ENCODE measurements around the gene ZSWIM7.
"Not testable (repeated sequence)": the region's sequence is repeated elsewhere in the genome, so short reads cannot be mapped to it uniquely, and the experiment has no call there.

Gene ZSWIM7

DNA sequence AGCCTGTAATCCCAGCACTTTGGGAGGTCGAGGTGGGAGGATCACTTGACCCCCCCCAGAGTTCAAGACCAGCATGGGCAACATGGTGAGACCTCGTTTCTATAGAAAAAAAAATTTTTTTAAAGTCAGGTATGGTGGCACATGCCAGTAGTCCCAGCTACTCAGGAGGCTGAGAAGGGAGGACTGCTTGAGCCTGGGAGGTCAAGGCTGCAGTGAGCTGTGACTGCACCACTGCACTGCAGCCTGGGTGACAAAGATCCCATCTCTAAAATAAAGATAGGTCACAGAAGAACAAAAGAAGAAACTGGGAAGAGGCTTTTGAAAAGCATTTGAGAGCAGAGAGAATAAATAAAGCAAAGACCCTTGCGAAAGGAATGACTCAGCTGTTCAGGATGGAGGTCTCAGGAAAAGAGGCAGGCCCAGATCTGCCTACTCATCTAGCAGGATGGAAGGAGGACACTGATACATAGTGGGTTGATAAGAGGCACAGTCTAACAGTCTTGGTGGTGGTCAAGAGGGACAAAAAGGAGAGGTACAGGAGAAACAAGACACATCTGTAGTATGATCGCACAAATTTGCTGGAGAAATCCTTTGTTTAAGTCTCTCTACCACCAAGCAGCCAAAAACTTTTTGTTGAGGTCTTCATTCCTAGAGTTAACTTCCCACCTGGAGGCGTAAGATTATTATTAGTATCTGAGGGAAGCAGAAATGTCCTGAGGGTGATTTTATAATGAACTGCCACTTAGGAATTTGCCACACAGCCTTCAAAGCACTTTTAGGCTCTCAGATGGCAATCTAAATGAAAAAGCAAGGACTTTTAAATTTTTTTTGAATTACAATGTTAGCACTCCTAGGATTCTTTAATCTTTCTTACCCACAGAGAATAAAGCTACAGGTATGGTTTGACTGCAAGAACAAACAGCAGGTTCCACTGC is 17.6 kb downstream of the ZSWIM7 start:
- Histone ChIP-seq H3K9ac (ENCODE audit: low read length) (no peak overlapping the region), H3K4me3 (ENCODE audit: low read length) (no peak overlapping the region), H3K4me1 (ENCODE audit: control insufficient read depth, insufficient read depth, low read length) (no peaks in the 10 kb centered on the region), H3K9me3 (ENCODE audit: control insufficient read depth, low read length) (no peaks in the 10 kb centered on the region), H3K36me3 (ENCODE audit: control insufficient read depth, insufficient read depth, low read length) (no peaks in the 10 kb centered on the region), H3K27me3 (ENCODE audit: control insufficient read depth, insufficient read depth, low read length) (no peaks in the 10 kb centered on the region)

DNA sequence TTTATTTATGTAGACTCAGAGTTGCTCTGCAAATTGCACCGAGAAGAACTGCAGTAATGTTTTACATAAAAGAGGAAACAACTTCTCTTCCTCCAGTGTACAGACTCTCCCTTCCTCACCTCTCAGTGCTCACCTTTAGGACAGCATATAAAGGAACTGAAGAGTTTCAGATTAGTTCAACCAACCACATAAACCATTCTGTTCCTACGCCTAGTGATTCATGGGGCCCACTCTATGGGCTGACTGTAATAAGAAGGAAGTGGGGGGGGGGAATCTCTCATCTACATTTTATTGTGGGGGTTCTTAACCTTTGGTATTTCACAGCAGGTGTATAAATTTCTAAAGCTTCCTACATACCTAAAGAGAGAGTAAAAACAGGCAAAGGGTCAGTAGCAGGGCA is 18.3 kb downstream of the ZSWIM7 start:
- Histone ChIP-seq H3K9ac (ENCODE audit: low read length) (no peak overlapping the region), H3K4me1 (ENCODE audit: control insufficient read depth, insufficient read depth, low read length) (no peaks in the 10 kb centered on the region), H3K36me3 (ENCODE audit: control insufficient read depth, insufficient read depth, low read length) (no peaks in the 10 kb centered on the region)

DNA sequence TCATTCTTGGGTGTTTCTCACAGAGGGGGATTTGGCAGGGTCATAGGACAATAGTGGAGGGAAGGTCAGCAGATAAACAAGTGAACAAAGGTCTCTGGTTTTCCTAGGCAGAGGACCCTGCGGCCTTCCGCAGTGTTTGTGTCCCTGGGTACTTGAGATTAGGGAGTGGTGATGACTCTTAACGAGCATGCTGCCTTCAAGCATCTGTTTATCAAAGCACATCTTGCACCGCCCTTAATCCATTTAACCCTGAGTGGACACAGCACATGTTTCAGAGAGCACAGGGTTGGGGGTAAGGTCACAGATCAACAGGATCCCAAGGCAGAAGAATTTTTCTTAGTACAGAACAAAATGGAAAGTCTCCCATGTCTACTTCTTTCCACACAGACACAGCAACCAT is 20.5 kb downstream of the ZSWIM7 start:
- H3K9me3 ChIP-seq (ENCODE audit: control insufficient read depth, low read length); H3K4me3 ChIP-seq (ENCODE audit: low read length); H3K36me3 ChIP-seq (ENCODE audit: control insufficient read depth, insufficient read depth, low read length); H3K4me1 ChIP-seq (ENCODE audit: control insufficient read depth, insufficient read depth, low read length); H3K27me3 ChIP-seq (ENCODE audit: control insufficient read depth, insufficient read depth, low read length); H3K9ac ChIP-seq (ENCODE audit: low read length): not testable (repeated sequence)

More for the DNA sequence above, 18.3 kb downstream of the ZSWIM7 start:
- H3K9me3 ChIP-seq (ENCODE audit: control insufficient read depth, low read length): no peaks in the 10 kb centered on the region
- no peak overlapping the region for H3K4me3 ChIP-seq (ENCODE audit: low read length)
- no peaks in the 10 kb centered on the region for H3K27me3 ChIP-seq (ENCODE audit: control insufficient read depth, insufficient read depth, low read length)

DNA sequence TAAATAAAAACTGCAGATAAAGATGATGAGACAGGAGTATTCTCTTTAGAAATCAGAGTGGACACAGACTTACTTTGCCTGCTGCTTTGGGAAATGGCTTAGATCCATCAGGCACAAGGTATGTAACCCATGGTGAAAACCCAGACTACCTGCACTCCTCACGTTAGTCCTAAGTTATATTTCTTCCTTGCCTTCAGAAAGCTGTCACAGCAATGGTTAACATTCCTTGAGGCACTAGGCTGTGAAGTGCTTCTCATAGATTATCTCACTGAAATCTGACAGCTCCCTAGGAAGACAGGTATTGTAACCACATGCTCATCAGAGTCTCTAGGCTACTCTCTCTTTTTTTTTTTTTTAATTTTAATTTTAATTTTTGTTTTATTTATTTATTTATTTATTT is 20.9 kb downstream of the ZSWIM7 start:
- Histone ChIP-seq H3K27me3 (ENCODE audit: control insufficient read depth, insufficient read depth, low read length) (no peaks in the 10 kb centered on the region), H3K9ac (ENCODE audit: low read length) (no peak overlapping the region), H3K36me3 (ENCODE audit: control insufficient read depth, insufficient read depth, low read length) (no peaks in the 10 kb centered on the region), H3K4me1 (ENCODE audit: control insufficient read depth, insufficient read depth, low read length) (no peaks in the 10 kb centered on the region), H3K9me3 (ENCODE audit: control insufficient read depth, low read length) (no peaks in the 10 kb centered on the region), H3K4me3 (ENCODE audit: low read length) (no peak overlapping the region)

DNA sequence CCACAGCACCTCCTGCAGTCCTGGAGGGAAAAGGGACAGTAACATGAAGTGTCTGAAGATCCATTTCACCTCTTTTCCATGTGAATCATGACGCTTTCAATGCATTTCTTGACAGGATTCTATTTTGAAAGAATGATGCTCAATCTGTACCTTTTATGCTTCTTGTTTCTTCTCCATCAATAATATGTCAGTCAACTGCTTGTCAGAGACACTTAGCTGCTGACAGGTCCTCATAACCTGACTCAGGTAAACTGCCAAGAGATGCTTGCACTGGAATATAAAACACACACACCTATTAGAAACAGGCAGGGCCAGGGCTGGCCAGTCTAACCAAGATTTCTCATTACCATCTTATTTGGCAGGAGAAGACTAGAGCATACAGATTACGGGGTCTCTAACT is 21.6 kb downstream of the ZSWIM7 start:
- no peaks in the 10 kb centered on the region for H3K9me3 ChIP-seq (ENCODE audit: control insufficient read depth, low read length)

DNA sequence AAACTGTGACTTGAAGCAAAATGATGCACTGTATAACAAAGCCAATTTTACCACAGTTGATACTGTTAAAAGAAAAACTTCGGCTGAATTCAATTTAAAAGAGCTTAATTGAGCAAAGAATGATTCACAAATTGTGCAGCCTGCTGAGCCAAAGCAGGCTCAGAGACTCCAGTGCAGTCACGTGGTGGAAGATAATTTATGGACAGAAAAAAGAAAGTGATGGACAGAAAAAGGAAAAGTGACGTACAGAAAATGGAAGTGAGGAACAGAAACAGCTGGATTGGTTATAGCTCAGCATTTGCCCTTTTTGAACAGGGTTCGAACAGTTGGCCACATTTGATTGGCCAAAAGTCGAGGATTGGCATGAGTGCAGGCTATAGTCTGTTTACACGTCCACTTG is 25.7 kb downstream of the ZSWIM7 start:
- H3K9me3 ChIP-seq (ENCODE audit: control insufficient read depth, low read length): no peaks in the 10 kb centered on the region
- no peaks in the 10 kb centered on the region for H3K27me3 ChIP-seq (ENCODE audit: control insufficient read depth, insufficient read depth, low read length)
- no peak overlapping the region for H3K9ac ChIP-seq (ENCODE audit: low read length)
- no peaks in the 10 kb centered on the region for H3K4me1 ChIP-seq (ENCODE audit: control insufficient read depth, insufficient read depth, low read length)
- no peaks in the 10 kb centered on the region for H3K36me3 ChIP-seq (ENCODE audit: control insufficient read depth, insufficient read depth, low read length)
- H3K4me3 ChIP-seq (ENCODE audit: low read length): no peak overlapping the region

More for the DNA sequence above, 21.6 kb downstream of the ZSWIM7 start:
- no peaks in the 10 kb centered on the region for H3K36me3 ChIP-seq (ENCODE audit: control insufficient read depth, insufficient read depth, low read length)
- H3K27me3 ChIP-seq (ENCODE audit: control insufficient read depth, insufficient read depth, low read length): no peaks in the 10 kb centered on the region
- H3K4me3 ChIP-seq (ENCODE audit: low read length): no peak overlapping the region
- no peak overlapping the region for H3K9ac ChIP-seq (ENCODE audit: low read length)
- H3K4me1 ChIP-seq (ENCODE audit: control insufficient read depth, insufficient read depth, low read length): no peaks in the 10 kb centered on the region

DNA sequence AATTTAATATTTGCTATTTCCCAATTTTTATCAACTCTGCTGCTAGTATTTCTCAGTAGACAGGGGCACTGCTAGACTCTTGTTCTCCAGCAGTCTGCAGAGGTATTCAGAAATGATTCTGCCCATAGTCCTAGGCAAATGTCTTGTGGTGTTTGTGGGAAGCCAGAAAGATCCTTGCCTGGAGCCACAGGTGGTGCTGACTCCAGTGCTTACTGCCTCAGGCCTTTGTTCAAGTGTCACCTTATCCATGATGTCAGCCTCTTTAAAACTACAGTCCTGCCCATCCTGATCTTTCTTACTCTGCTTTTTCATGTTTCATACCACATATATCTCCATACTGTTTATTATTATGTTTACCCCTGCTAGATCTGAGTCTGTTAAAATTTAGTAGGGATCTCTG is 26.5 kb downstream of the ZSWIM7 start:
- H3K36me3 ChIP-seq (ENCODE audit: control insufficient read depth, insufficient read depth, low read length): no peaks in the 10 kb centered on the region
- no peak overlapping the region for H3K4me3 ChIP-seq (ENCODE audit: low read length)
- H3K9me3 ChIP-seq (ENCODE audit: control insufficient read depth, low read length): no peaks in the 10 kb centered on the region
- H3K27me3 ChIP-seq (ENCODE audit: control insufficient read depth, insufficient read depth, low read length): no peaks in the 10 kb centered on the region
- H3K4me1 ChIP-seq (ENCODE audit: control insufficient read depth, insufficient read depth, low read length): no peaks in the 10 kb centered on the region
- no peak overlapping the region for H3K9ac ChIP-seq (ENCODE audit: low read length)

DNA sequence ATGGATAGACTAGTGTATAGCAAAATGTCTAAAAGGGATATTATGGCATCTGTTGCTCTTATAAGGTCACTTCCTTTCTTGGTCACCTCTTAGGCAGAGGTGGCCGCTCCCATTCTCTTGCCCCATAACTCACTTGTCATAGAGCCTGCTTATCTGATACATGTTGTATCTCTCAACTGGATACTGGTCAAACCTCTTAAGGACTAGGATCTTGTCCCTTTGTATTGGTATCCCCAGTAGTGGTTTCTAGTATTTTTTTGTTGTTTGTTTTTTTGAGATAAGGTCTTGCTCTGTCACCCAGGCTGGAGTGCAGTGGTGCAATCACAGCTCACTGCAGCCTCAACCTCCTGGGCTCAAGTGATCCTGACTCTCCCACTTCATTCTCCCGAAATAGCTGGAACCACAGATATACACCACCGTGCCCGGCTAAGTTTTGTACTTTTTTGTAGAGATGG is 27.0 kb downstream of the ZSWIM7 start:
- Histone ChIP-seq H3K27me3 (ENCODE audit: control insufficient read depth, insufficient read depth, low read length) (no peaks in the 10 kb centered on the region), H3K36me3 (ENCODE audit: control insufficient read depth, insufficient read depth, low read length) (no peaks in the 10 kb centered on the region), H3K4me3 (ENCODE audit: low read length) (no peak overlapping the region), H3K4me1 (ENCODE audit: control insufficient read depth, insufficient read depth, low read length) (peaks cover under 1% of the 10 kb centered on the region), H3K9me3 (ENCODE audit: control insufficient read depth, low read length) (no peaks in the 10 kb centered on the region), H3K9ac (ENCODE audit: low read length) (no peak overlapping the region)

DNA sequence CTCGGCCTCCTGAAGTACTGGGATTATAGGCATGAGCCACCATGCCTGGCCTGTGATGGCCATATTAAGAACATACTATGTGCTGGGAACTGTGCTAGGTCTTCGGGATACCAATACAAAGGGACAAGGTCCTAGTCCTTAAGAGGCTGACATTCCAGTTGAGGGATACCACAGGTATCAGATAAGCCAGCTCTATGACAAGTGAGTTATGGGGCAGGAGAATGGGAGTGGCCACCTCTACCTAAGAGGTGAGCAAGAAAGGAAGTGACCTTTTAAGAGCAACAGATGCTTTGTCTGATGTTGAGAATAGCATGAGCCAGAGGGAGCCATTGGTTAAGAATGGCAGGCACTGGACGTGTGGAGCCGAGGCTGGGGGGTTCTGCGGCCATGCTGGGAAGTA is 27.6 kb downstream of the ZSWIM7 start:
- Histone ChIP-seq H3K9me3 (ENCODE audit: control insufficient read depth, low read length) (no peaks in the 10 kb centered on the region), H3K36me3 (ENCODE audit: control insufficient read depth, insufficient read depth, low read length) (no peaks in the 10 kb centered on the region), H3K27me3 (ENCODE audit: control insufficient read depth, insufficient read depth, low read length) (no peaks in the 10 kb centered on the region), H3K4me1 (ENCODE audit: control insufficient read depth, insufficient read depth, low read length) (peaks cover 7% of the 10 kb centered on the region), H3K9ac (ENCODE audit: low read length) (no peak overlapping the region), H3K4me3 (ENCODE audit: low read length) (no peak overlapping the region)

DNA sequence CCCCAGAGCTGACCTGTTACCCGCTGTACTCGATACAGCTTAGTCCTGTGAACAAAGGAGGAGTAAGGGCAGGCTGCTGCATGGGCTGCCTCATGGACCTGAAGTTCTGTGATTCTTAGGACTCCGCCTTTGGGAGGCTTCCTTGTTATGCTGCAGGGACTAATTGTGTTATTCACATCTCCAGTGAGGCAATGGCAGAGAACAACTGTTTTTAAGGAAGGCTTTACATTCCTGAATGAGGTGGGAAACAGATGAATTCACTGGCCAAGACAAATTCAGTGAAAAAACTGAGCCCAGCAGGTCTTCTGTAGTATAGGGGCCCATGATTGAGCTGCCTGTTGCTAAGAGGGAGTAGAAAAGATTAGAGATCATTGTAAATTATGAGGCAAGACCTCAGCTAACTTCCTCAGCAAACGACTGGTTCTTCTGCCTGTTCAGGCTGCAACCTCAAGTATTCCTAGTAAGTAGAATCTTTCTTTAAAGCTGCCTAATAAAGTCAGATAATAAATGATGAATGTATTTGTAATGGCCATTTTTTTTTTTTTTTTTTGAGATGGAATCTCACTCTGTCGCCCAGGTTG is 28.3 kb downstream of the ZSWIM7 start:
- H3K27me3 ChIP-seq (ENCODE audit: control insufficient read depth, insufficient read depth, low read length): no peaks in the 10 kb centered on the region
- H3K4me1 ChIP-seq (ENCODE audit: control insufficient read depth, insufficient read depth, low read length): peaks cover 14% of the 10 kb centered on the region
- H3K9me3 ChIP-seq (ENCODE audit: control insufficient read depth, low read length): no peaks in the 10 kb centered on the region
- H3K36me3 ChIP-seq (ENCODE audit: control insufficient read depth, insufficient read depth, low read length): no peaks in the 10 kb centered on the region
- no peak overlapping the region for H3K4me3 ChIP-seq (ENCODE audit: low read length)
- no peak overlapping the region for H3K9ac ChIP-seq (ENCODE audit: low read length)

DNA sequence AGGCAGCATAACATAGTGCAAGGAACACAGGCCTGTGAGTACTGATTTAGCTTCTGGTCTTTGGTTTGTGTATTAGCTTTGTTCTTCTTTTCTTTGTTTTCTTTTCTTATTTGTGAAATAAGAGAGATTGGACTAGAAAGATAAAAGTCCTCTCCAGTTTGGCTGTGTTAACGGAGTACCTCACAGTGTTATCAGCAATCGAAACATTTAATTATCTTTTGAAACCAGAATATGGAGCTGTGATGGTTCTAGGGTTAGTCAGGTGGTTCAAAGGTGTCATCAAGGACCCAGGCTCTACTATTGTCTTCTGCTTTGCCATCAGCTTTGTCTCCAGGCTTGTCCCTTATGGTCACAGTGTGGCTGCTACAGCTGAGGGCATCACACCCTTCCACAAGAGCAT is 29.0 kb downstream of the ZSWIM7 start:
- H3K36me3 ChIP-seq (ENCODE audit: control insufficient read depth, insufficient read depth, low read length): no peaks in the 10 kb centered on the region
- no peaks in the 10 kb centered on the region for H3K27me3 ChIP-seq (ENCODE audit: control insufficient read depth, insufficient read depth, low read length)
- no peaks in the 10 kb centered on the region for H3K9me3 ChIP-seq (ENCODE audit: control insufficient read depth, low read length)
- H3K4me1 ChIP-seq (ENCODE audit: control insufficient read depth, insufficient read depth, low read length): peaks cover 21% of the 10 kb centered on the region
- H3K4me3 ChIP-seq (ENCODE audit: low read length): no peak overlapping the region
- H3K9ac ChIP-seq (ENCODE audit: low read length): no peak overlapping the region

DNA sequence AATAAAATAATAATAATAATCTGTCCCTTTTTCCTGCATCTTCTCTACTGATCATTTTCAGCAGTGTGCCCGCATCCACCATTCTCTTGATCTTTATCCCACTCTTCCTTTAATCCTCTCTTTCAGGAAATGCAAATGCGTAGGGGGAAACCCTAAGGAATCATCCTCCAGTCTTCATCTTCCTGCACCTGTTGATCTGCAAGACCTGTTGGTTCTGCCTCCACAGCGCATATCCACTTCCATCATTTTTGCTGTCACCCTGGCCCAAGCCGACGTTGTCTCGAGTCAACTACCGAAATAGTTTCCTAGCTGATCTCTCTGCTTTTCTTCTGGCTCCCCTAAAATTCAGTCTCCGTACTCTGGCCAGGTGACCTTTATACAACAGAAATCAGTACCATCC is 30.0 kb downstream of the ZSWIM7 start:
- no peaks in the 10 kb centered on the region for H3K9me3 ChIP-seq (ENCODE audit: control insufficient read depth, low read length)
- no peak overlapping the region for H3K9ac ChIP-seq (ENCODE audit: low read length)
- H3K27me3 ChIP-seq (ENCODE audit: control insufficient read depth, insufficient read depth, low read length): no peaks in the 10 kb centered on the region
- no peak overlapping the region for H3K4me3 ChIP-seq (ENCODE audit: low read length)
- H3K36me3 ChIP-seq (ENCODE audit: control insufficient read depth, insufficient read depth, low read length): no peaks in the 10 kb centered on the region
- peaks cover 21% of the 10 kb centered on the region for H3K4me1 ChIP-seq (ENCODE audit: control insufficient read depth, insufficient read depth, low read length)
